OCI-LY7 (cell line): Measurements from ENCODE around the gene GNAS-AS1. TPM values are rescaled to one million over a fixed set of nuclear protein-coding genes. Genes with fewer than 3 reads are reported as not detected.

Experiments
- BruUV-seq: library from RNA; stranded (reverse); fragments of 400-500 nt; replicated peaks from 2 replicates; lab custom pipeline; 2021; lab: Mats Ljungman, UMichigan
- CTCF ChIA-PET: fragments of 300-600 bp; sonication (Branson Sonifier 250); formaldehyde crosslinking; loops from one replicate; lab custom pipeline; 2022; ENCODE audit warnings: antibody characterized with exemption; ENCODE audit not compliant: unreplicated experiment; lab: Charles Lee
- POLR2A ChIA-PET: fragments of 300-600 bp; sonication (Branson Sonifier 250); formaldehyde crosslinking; loops from one replicate; lab custom pipeline; 2022; ENCODE audit warnings: antibody characterized with exemption; lab: Charles Lee
- DNase-seq: peaks from one replicate; pipeline ENCODE4 v3.0.0-alpha.2; 2015; ENCODE audit warnings: low spot score
- H2AFZ ChIP-seq: fragments of 200-600 bp; sonication (generic), shearing (Covaris generic); 2 replicates; pipeline ENCODE4 v1.6.1; 2014; ENCODE audit warnings: mild to moderate bottlenecking, antibody characterized with exemption, low read length, moderate library complexity
- H3K27ac ChIP-seq: fragments of 200-600 bp; sonication (generic); 2 replicates; pipeline ENCODE4 v1.5.1; 2014; ENCODE audit warnings: mixed run types, low read depth, mild to moderate bottlenecking, moderate library complexity, low read length, inconsistent platforms; ENCODE audit not compliant: poor library complexity, severe bottlenecking
- H3K36me3 ChIP-seq: fragments of 200-600 bp; sonication (generic); 2 replicates; pipeline ENCODE4 v1.6.1; 2014; ENCODE audit warnings: mild to moderate bottlenecking, antibody characterized with exemption, low read length, moderate library complexity, mixed read lengths; ENCODE audit not compliant: insufficient read depth
- H3K4me1 ChIP-seq: fragments of 200-600 bp; sonication (generic); 2 replicates; pipeline ENCODE4 v1.5.1; 2014; ENCODE audit warnings: mild to moderate bottlenecking, low read length; ENCODE audit not compliant: insufficient read depth, poor library complexity, severe bottlenecking
- H3K4me2 ChIP-seq: fragments of 200-600 bp; sonication (generic); 2 replicates; pipeline ENCODE4 v1.6.1; 2014; ENCODE audit warnings: mild to moderate bottlenecking, low read length
- H3K4me3 ChIP-seq: fragments of 200-600 bp; sonication (generic); 2 replicates; pipeline ENCODE4 v1.5.1; 2014; ENCODE audit warnings: mild to moderate bottlenecking, low read depth, low read length; ENCODE audit not compliant: poor library complexity, severe bottlenecking
- H3K79me2 ChIP-seq: fragments of 200-600 bp; sonication (generic); 2 replicates; pipeline ENCODE4 v1.6.1; 2016; ENCODE audit warnings: low read depth, mild to moderate bottlenecking, low read length, moderate library complexity, mixed read lengths; ENCODE audit not compliant: insufficient read depth
- H3K9me2 ChIP-seq: fragments of 200-600 bp; sonication (generic); 2 replicates; pipeline ENCODE4 v1.6.1; 2016; ENCODE audit warnings: mild to moderate bottlenecking, low read length, mixed read lengths; ENCODE audit not compliant: insufficient read depth
- H3K9me3 ChIP-seq: fragments of 200-600 bp; sonication (generic); 2 replicates; pipeline ENCODE4 v1.6.1; 2014; ENCODE audit warnings: mild to moderate bottlenecking, mixed run types, low read length, mixed read lengths
- H4K20me1 ChIP-seq: fragments of 200-600 bp; sonication (generic); 2 replicates; pipeline ENCODE4 v1.6.1; 2014; ENCODE audit warnings: mild to moderate bottlenecking, antibody characterized with exemption, low read length, moderate library complexity, mixed read lengths; ENCODE audit not compliant: insufficient read depth
- CTCF ChIP-seq: fragments of 200-600 bp; sonication (generic); conservative IDR thresholded peaks from 2 replicates; pipeline ENCODE4 v1.5.1; 2014; ENCODE audit warnings: mild to moderate bottlenecking, antibody characterized with exemption, low read length, moderate library complexity, mixed read lengths
- EZH2phosphoT487 ChIP-seq: fragments of 200-600 bp; sonication (generic); IDR thresholded peaks from 2 replicates; pipeline ENCODE4 v1.6.1; 2018; ENCODE audit warnings: low read depth, borderline replicate concordance, mild to moderate bottlenecking, mixed run types, antibody characterized with exemption, low read length, moderate library complexity, mixed read lengths
- intact Hi-C: fragments of 100-400 bp; cut with micrococcal nuclease; formaldehyde crosslinking; loops from one replicate; pipeline ENCODE4 v1.10.0; 2022; ENCODE audit not compliant: unreplicated experiment
- total RNA-seq, 2 experiments: library from RNA; depleted of rRNA in 1 of 2; stranded (reverse); fragments of >200 nt in 1 of 2; shearing (Covaris generic) in 1 of 2; gene quantifications; 2 replicates each; pipeline ENCODE4 v1.2.3, GENCODE V29; 2014 to 2022

Gene GNAS-AS1
- total RNA-seq, 2 experiments from 2014 or later, result 6.5 to 11.6 TPM

GRCh38 chr20:58813369-58813768 lies 37.3 kb downstream of the GNAS-AS1 start:
- DNase-seq, result no peak
- H3K4me1 ChIP-seq, result no peaks in the 10 kb centered on the region
- H4K20me1 ChIP-seq, result no peaks in the 10 kb centered on the region
- CTCF ChIA-PET, result no interaction called here
- no peaks in the 10 kb centered on the region for H3K9me3 ChIP-seq
- no peak overlapping the region for H3K4me3 ChIP-seq
- TF ChIP-seq EZH2phosphoT487 (no peak), CTCF (no peak)
- no peaks in the 10 kb centered on the region for H3K9me2 ChIP-seq
- no peaks in the 10 kb centered on the region for H3K36me3 ChIP-seq
- H2AFZ ChIP-seq, result no peak overlapping the region
- POLR2A ChIA-PET, result no interaction called here
- BruUV-seq, result no TSS peak
- no peaks in the 10 kb centered on the region for H3K79me2 ChIP-seq
- intact Hi-C loops, result no loop called here
- H3K27ac ChIP-seq, result no peak overlapping the region
- no peak overlapping the region for H3K4me2 ChIP-seq

- H3K79me2 ChIP-seq, result no peaks in the 10 kb centered on the region
- DNase-seq, result no peak
- no peak overlapping the region for H3K4me3 ChIP-seq
- no peaks in the 10 kb centered on the region for H3K4me1 ChIP-seq
- H3K36me3 ChIP-seq, result no peaks in the 10 kb centered on the region
- BruUV-seq, result no TSS peak
- ChIA-PET CTCF (no interaction called here), POLR2A (interaction anchor here (1.0 kb wide), 1 partner anchor 14 kb away, joined by 3 read pairs; no protein-coding TSS in a partner anchor)
- H2AFZ ChIP-seq, result no peak overlapping the region
- H3K9me3 ChIP-seq, result no peaks in the 10 kb centered on the region
- H3K9me2 ChIP-seq, result no peaks in the 10 kb centered on the region
- no peaks in the 10 kb centered on the region for H4K20me1 ChIP-seq
- no peak overlapping the region for H3K27ac ChIP-seq
- intact Hi-C loops, result no loop called here
- no peak overlapping the region for H3K4me2 ChIP-seq
- TF ChIP-seq CTCF, result no peak
- TF ChIP-seq EZH2phosphoT487, result no peak
Measured at GRCh38 chr20:58811334-58811733, 39.4 kb downstream of the GNAS-AS1 start.

- no peak overlapping the region for H3K4me2 ChIP-seq
- H3K9me3 ChIP-seq, result no peaks in the 10 kb centered on the region
- no peak overlapping the region for H3K27ac ChIP-seq
- TF ChIP-seq CTCF, result no peak
- TF ChIP-seq EZH2phosphoT487, result no peak
- POLR2A ChIA-PET, result interaction anchor here (1.0 kb wide), 1 partner anchor 13 kb away, joined by 3 read pairs; no protein-coding TSS in a partner anchor
- intact Hi-C loops, result no loop called here
- CTCF ChIA-PET, result no interaction called here
- no peak overlapping the region for H2AFZ ChIP-seq
- H3K4me1 ChIP-seq, result no peaks in the 10 kb centered on the region
- H3K36me3 ChIP-seq, result no peaks in the 10 kb centered on the region
- H4K20me1 ChIP-seq, result no peaks in the 10 kb centered on the region
- no peak overlapping the region for H3K4me3 ChIP-seq
- no peak for DNase-seq
- no peaks in the 10 kb centered on the region for H3K9me2 ChIP-seq
- BruUV-seq, result no TSS peak
- H3K79me2 ChIP-seq, result no peaks in the 10 kb centered on the region
Measured at GRCh38 chr20:58810879-58811250, 39.8 kb downstream of the GNAS-AS1 start.
